ENCODE results near the gene OTX1. TPM values are rescaled to one million over a fixed set of nuclear protein-coding genes. Genes with fewer than 3 reads are reported as not detected.

OTX1 gene
- total RNA-seq, 2 donors from 2014 or later, result 11.7 to 19.0 TPM

DNA sequence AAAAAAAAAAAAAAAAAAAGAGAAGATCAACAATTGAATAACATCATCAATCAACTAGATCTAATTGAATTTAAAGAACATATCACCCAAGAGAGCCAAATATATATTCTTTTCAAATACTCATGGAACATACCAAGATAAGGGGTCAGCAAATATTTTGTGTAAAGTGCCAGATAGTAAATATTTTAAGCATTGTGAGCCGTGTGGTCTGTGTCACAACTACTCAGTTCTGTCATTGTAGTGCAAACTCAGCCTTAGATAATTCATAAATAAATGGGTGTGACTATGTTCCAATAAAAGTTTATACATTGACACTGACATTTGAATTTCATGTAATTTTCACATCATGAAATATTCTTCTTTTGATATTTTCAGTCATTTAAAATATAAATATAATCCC lies 45.9 kb downstream of the OTX1 start:
- no peak overlapping the region for H3K27ac Mint-ChIP-seq
- Histone ChIP-seq H3K4me3 (ENCODE audit: low read length) (no peak overlapping the region), H3K9ac (ENCODE audit: extremely low read depth, low read length, poor library complexity, severe bottlenecking) (no peak overlapping the region), H3K36me3 (ENCODE audit: control insufficient read depth, insufficient read depth, low read length) (no peaks in the 10 kb centered on the region), H3K27me3 (ENCODE audit: control insufficient read depth, insufficient read depth, low read length, poor library complexity, severe bottlenecking) (no peaks in the 10 kb centered on the region), H3K9me3 (ENCODE audit: control insufficient read depth, low read length) (no peaks in the 10 kb centered on the region), H3K27ac (ENCODE audit: low read depth, low read length) (no peak overlapping the region), H3K4me1 (ENCODE audit: control insufficient read depth, insufficient read depth, low read length) (no peaks in the 10 kb centered on the region)
- H3K4me3 Mint-ChIP-seq, result no peak overlapping the region
- H3K9me3 Mint-ChIP-seq, result peaks cover 2% of the 10 kb centered on the region
- TF ChIP-seq, protein P1, sequence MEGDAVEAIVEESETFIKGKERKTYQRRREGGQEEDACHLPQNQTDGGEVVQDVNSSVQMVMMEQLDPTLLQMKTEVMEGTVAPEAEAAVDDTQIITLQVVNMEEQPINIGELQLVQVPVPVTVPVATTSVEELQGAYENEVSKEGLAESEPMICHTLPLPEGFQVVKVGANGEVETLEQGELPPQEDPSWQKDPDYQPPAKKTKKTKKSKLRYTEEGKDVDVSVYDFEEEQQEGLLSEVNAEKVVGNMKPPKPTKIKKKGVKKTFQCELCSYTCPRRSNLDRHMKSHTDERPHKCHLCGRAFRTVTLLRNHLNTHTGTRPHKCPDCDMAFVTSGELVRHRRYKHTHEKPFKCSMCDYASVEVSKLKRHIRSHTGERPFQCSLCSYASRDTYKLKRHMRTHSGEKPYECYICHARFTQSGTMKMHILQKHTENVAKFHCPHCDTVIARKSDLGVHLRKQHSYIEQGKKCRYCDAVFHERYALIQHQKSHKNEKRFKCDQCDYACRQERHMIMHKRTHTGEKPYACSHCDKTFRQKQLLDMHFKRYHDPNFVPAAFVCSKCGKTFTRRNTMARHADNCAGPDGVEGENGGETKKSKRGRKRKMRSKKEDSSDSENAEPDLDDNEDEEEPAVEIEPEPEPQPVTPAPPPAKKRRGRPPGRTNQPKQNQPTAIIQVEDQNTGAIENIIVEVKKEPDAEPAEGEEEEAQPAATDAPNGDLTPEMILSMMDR (conservative IDR thresholded peaks at IDR 0.05), result no peak
- 93% methylated on average over 1 of the region's 1 CpG; no CpG with 5 or more reads in 1 of the 2 experiments for WGBS, 2 experiments (ENCODE audit: insufficient coverage in 1 of 2, insufficient read length in 1 of 2)
- DNase-seq, result no peak
- no peaks in the 10 kb centered on the region for H3K27me3 Mint-ChIP-seq (ENCODE audit: insufficient read depth)
- peaks cover 4% of the 10 kb centered on the region for H3K4me1 Mint-ChIP-seq
- H3K36me3 Mint-ChIP-seq (ENCODE audit: low read depth), result no peaks in the 10 kb centered on the region

DNA sequence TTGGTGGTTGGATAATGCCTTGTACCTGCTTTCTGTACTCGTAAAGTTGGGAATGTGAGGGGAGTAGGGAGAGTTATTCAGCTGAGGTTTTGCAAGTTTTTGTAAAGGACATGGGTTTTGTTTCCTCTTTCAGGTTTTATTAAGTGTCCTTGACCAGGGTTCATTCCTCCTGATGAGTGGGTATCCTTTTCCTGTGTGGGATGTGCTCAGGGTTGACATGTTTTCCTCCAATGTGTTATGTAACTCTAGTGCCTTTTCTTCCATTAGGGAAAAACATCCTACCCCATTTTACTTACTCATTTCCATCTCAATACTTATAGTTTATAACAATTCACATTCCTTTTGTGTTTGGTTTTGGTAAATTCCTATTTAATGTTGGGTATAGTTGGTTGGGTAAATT lies 48.4 kb downstream of the OTX1 start:
- Histone ChIP-seq H3K9me3 (ENCODE audit: control insufficient read depth, low read length) (peaks cover 16% of the 10 kb centered on the region), H3K4me1 (ENCODE audit: control insufficient read depth, insufficient read depth, low read length) (no peaks in the 10 kb centered on the region), H3K36me3 (ENCODE audit: control insufficient read depth, insufficient read depth, low read length) (no peaks in the 10 kb centered on the region), H3K4me3 (ENCODE audit: low read length) (no peak overlapping the region), H3K27me3 (ENCODE audit: control insufficient read depth, insufficient read depth, low read length, poor library complexity, severe bottlenecking) (no peaks in the 10 kb centered on the region), H3K9ac (ENCODE audit: extremely low read depth, low read length, poor library complexity, severe bottlenecking) (no peak overlapping the region), H3K27ac (ENCODE audit: low read depth, low read length) (no peak overlapping the region)
- Mint-ChIP-seq H3K4me1 (no peaks in the 10 kb centered on the region), H3K27me3 (ENCODE audit: insufficient read depth) (no peaks in the 10 kb centered on the region), H3K36me3 (ENCODE audit: low read depth) (no peaks in the 10 kb centered on the region), H3K9me3 (peaks cover 2% of the 10 kb centered on the region), H3K4me3 (no peak overlapping the region), H3K27ac (no peak overlapping the region)
- 93% methylated on average over 1 of the region's 1 CpG; no CpG with 5 or more reads in 1 of the 2 experiments for WGBS, 2 experiments (ENCODE audit: insufficient coverage in 1 of 2, insufficient read length in 1 of 2)
- TF ChIP-seq, protein P1 (conservative IDR thresholded peaks at IDR 0.05), result no peak
- DNase-seq, result no peak

DNA sequence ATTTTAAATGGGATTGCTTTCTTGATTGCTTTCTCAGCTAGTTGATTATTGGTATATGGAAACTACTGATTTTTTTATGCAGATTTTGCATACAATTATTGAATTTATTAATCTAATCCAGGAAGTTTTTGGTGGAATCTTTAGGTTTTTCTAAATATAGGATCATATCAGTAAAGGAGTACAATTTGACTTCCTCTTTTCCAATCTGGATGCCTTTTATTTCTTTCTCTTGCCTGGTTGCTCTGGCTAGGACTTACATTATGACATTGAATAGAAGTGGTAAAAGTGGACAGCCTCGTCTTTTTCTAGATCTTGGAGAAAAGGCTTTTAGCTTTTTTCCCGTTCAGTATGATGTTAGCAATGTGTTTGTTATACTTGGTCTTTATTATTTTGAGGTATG lies 51.3 kb downstream of the OTX1 start:
- H3K9me3 Mint-ChIP-seq, result peaks cover 17% of the 10 kb centered on the region
- H3K4me3 ChIP-seq (ENCODE audit: low read length), result no peak overlapping the region
- no peak overlapping the region for H3K27ac ChIP-seq (ENCODE audit: low read depth, low read length)
- no peak overlapping the region for H3K4me3 Mint-ChIP-seq
- TF ChIP-seq, protein P1 (conservative IDR thresholded peaks at IDR 0.05), result no peak
- no peaks in the 10 kb centered on the region for H3K27me3 Mint-ChIP-seq (ENCODE audit: insufficient read depth)
- no peak overlapping the region for H3K9ac ChIP-seq (ENCODE audit: extremely low read depth, low read length, poor library complexity, severe bottlenecking)
- no peaks in the 10 kb centered on the region for H3K4me1 Mint-ChIP-seq
- DNase-seq, result no peak
- no peaks in the 10 kb centered on the region for H3K27me3 ChIP-seq (ENCODE audit: control insufficient read depth, insufficient read depth, low read length, poor library complexity, severe bottlenecking)
- no peak overlapping the region for H3K27ac Mint-ChIP-seq
- H3K9me3 ChIP-seq (ENCODE audit: control insufficient read depth, low read length), result peaks cover 34% of the 10 kb centered on the region
- H3K36me3 ChIP-seq (ENCODE audit: control insufficient read depth, insufficient read depth, low read length), result no peaks in the 10 kb centered on the region
- H3K36me3 Mint-ChIP-seq (ENCODE audit: low read depth), result no peaks in the 10 kb centered on the region
- WGBS, 2 experiments (ENCODE audit: insufficient coverage in 1 of 2, insufficient read length in 1 of 2), result 77 to 100% methylated on average over 1 to 2 of the region's 2 CpGs
- no peaks in the 10 kb centered on the region for H3K4me1 ChIP-seq (ENCODE audit: control insufficient read depth, insufficient read depth, low read length)

Measured in endodermal cell (in vitro differentiated cells).